H9 (cell line): ENCODE measurements around the gene VWC2L. TPM values are rescaled to one million over a fixed set of nuclear protein-coding genes. Genes with fewer than 3 reads are reported as not detected.

Experiments
- DNase-seq: peaks from one replicate; pipeline ENCODE4 v3.0.0-alpha.2; 2017
- H2AFZ ChIP-seq: one replicate; pipeline ENCODE4 v1.6.1; 2013; ENCODE audit warnings: mild to moderate bottlenecking, low read length, control low read depth, moderate library complexity
- H2AK5ac ChIP-seq: 2 replicates; pipeline ENCODE4 v1.6.1; 2013; ENCODE audit warnings: low read length, control low read depth, mixed read lengths; ENCODE audit not compliant: insufficient read length
- H2BK120ac ChIP-seq: one replicate; pipeline ENCODE4 v1.6.1; 2013; ENCODE audit warnings: low read depth, mild to moderate bottlenecking, low read length, control low read depth, inconsistent platforms; ENCODE audit not compliant: poor library complexity, severe bottlenecking
- H2BK12ac ChIP-seq: 2 replicates; pipeline ENCODE4 v1.6.1; 2013; ENCODE audit warnings: low read length, control low read depth, mixed read lengths, low read depth; ENCODE audit not compliant: insufficient read length
- H2BK15ac ChIP-seq: 2 replicates; pipeline ENCODE4 v1.6.1; 2013; ENCODE audit warnings: low read depth, low read length, control low read depth
- H2BK20ac ChIP-seq: one replicate; pipeline ENCODE4 v1.6.1; 2013; ENCODE audit warnings: low read depth, mild to moderate bottlenecking, low read length, control low read depth, inconsistent platforms; ENCODE audit not compliant: poor library complexity, severe bottlenecking
- H2BK5ac ChIP-seq: 2 replicates; pipeline ENCODE4 v1.6.1; 2013; ENCODE audit warnings: low read length, control low read depth, mixed read lengths; ENCODE audit not compliant: insufficient read length
- H3K14ac ChIP-seq: 2 replicates; pipeline ENCODE4 v1.6.1; 2013; ENCODE audit warnings: low read length, control low read depth; ENCODE audit not compliant: insufficient read depth
- H3K18ac ChIP-seq: 2 replicates; pipeline ENCODE4 v1.6.1; 2013; ENCODE audit warnings: low read depth, mild to moderate bottlenecking, mixed read lengths, low read length, control low read depth; ENCODE audit not compliant: insufficient read length
- H3K23ac ChIP-seq: 2 replicates; pipeline ENCODE4 v1.6.1; 2013; ENCODE audit warnings: low read length, control low read depth, mixed read lengths, low read depth; ENCODE audit not compliant: insufficient read length
- H3K23me2 ChIP-seq: 2 replicates; pipeline ENCODE4 v1.6.1; 2013; ENCODE audit warnings: low read depth, mild to moderate bottlenecking, mixed read lengths, low read length, control low read depth; ENCODE audit not compliant: insufficient read length, poor library complexity, severe bottlenecking
- H3K27ac ChIP-seq: 2 replicates; pipeline ENCODE4 v1.5.1; 2013; ENCODE audit warnings: low read length, control low read depth, mixed read lengths, low read depth; ENCODE audit not compliant: insufficient read length
- H3K27me3 ChIP-seq: 2 replicates; pipeline ENCODE4 v1.6.1; 2013; ENCODE audit warnings: low read length, control low read depth, inconsistent platforms; ENCODE audit not compliant: insufficient read depth
- H3K4ac ChIP-seq: 2 replicates; pipeline ENCODE4 v1.6.1; 2013; ENCODE audit warnings: low read depth, mild to moderate bottlenecking, control low read depth, inconsistent platforms, low read length, moderate library complexity
- H3K4me1 ChIP-seq: 2 replicates; pipeline ENCODE4 v1.6.1; 2013; ENCODE audit warnings: low read length, control low read depth, inconsistent platforms; ENCODE audit not compliant: insufficient read depth
- H3K4me2 ChIP-seq: 2 replicates; pipeline ENCODE4 v1.6.1; 2013; ENCODE audit warnings: low read length, control low read depth, mixed read lengths; ENCODE audit not compliant: insufficient read length, insufficient read depth
- H3K56ac ChIP-seq: 2 replicates; pipeline ENCODE4 v1.6.1; 2013; ENCODE audit warnings: low read depth, mild to moderate bottlenecking, mixed read lengths, low read length, control low read depth; ENCODE audit not compliant: insufficient read length
- H3K79me1 ChIP-seq: 2 replicates; pipeline ENCODE4 v1.6.1; 2013; ENCODE audit warnings: low read depth, mild to moderate bottlenecking, moderate library complexity, low read length, control low read depth, inconsistent platforms; ENCODE audit not compliant: insufficient read depth, poor library complexity, severe bottlenecking
- H3K79me2 ChIP-seq: 2 replicates; pipeline ENCODE4 v1.6.1; 2013; ENCODE audit warnings: low read length, control low read depth, inconsistent platforms; ENCODE audit not compliant: insufficient read depth
- H3K9ac ChIP-seq: 2 replicates; pipeline ENCODE4 v1.6.1; 2013; ENCODE audit warnings: low read length, control low read depth, mixed read lengths; ENCODE audit not compliant: insufficient read length; ENCODE audit errors: extremely low read depth
- H3K9me3 ChIP-seq: one replicate; pipeline ENCODE4 v1.6.1; 2013; ENCODE audit warnings: low read depth, low read length, inconsistent platforms; ENCODE audit not compliant: control insufficient read depth
- H3T11ph ChIP-seq: one replicate; pipeline ENCODE4 v1.6.1; 2013; ENCODE audit warnings: mild to moderate bottlenecking, low read length, control low read depth, inconsistent platforms
- H4K20me1 ChIP-seq: one replicate; pipeline ENCODE4 v1.6.1; 2013; ENCODE audit not compliant: control insufficient read depth, insufficient read length, insufficient read depth
- H4K5ac ChIP-seq: 2 replicates; pipeline ENCODE4 v1.6.1; 2013; ENCODE audit warnings: low read depth, mild to moderate bottlenecking, mixed read lengths, low read length, control low read depth; ENCODE audit not compliant: insufficient read length
- H4K8ac ChIP-seq: replicated peaks from 2 replicates; pipeline ENCODE4 v1.6.1; 2013; ENCODE audit warnings: low read length, control low read depth, mixed read lengths, low read depth; ENCODE audit not compliant: insufficient read length
- H4K91ac ChIP-seq: 2 replicates; pipeline ENCODE4 v1.6.1; 2013; ENCODE audit warnings: low read depth, mild to moderate bottlenecking, moderate library complexity, mixed read lengths, low read length, control low read depth; ENCODE audit not compliant: insufficient read length
- H3K27ac Mint-ChIP-seq, 3 experiments: 2 replicates in 2 of 3; 3 replicates in 1 of 3; pipeline ENCODE4 v1.8.0; 2020 to 2021; ENCODE audit warnings: mixed read lengths in 3 of 3, mild to moderate bottlenecking in 1 of 3, moderate library complexity in 1 of 3
- H3K27me3 Mint-ChIP-seq: 2 replicates; pipeline ENCODE4 v1.8.0; 2021; ENCODE audit warnings: low read depth, mild to moderate bottlenecking, moderate library complexity, mixed read lengths
- H3K36me3 Mint-ChIP-seq, 3 experiments: 2 replicates in 2 of 3; 3 replicates in 1 of 3; pipeline ENCODE4 v1.8.0; 2020 to 2021; ENCODE audit warnings: low read depth in 3 of 3, mixed read lengths in 3 of 3; ENCODE audit not compliant: insufficient read depth in 1 of 3
- H3K4me1 Mint-ChIP-seq, 2 experiments: 2 replicates each; pipeline ENCODE4 v1.8.0; 2020; ENCODE audit warnings: mixed read lengths in 2 of 2
- H3K4me3 Mint-ChIP-seq, 2 experiments: 2 replicates in 1 of 2; 3 replicates in 1 of 2; pipeline ENCODE4 v1.8.0; 2020 to 2021; ENCODE audit warnings: mild to moderate bottlenecking in 2 of 2, mixed read lengths in 2 of 2, moderate library complexity in 1 of 2
- H3K9me3 Mint-ChIP-seq, 2 experiments: 2 replicates in 1 of 2; 3 replicates in 1 of 2; pipeline ENCODE4 v1.8.0; 2020; ENCODE audit warnings: mild to moderate bottlenecking in 2 of 2, mixed read lengths in 2 of 2, moderate library complexity in 1 of 2
- WGBS: extraction: QIAGEN DNeasy Blood & Tissue Kit; methylation state at CpG from one replicate; pipeline ENCODE4 v1.1.7; 2013; ENCODE audit warnings: missing lambda C conversion rate, low lambda C conversion rate, mixed read lengths; ENCODE audit not compliant: insufficient read length; ENCODE audit errors: extremely low coverage; 5-methylcytosine and 5-hydroxymethylcytosine counted together
- total RNA-seq: library from RNA; stranded (reverse); gene quantifications from 2 replicates; pipeline ENCODE4 v1.2.1, GENCODE V29; 2021
- TF ChIP-seq, protein P1 (sequence below): fragments of 200-600 bp; sonication (generic); conservative IDR thresholded peaks from 3 replicates; pipeline ENCODE4 v1.8.0; 2021; ENCODE audit warnings: antibody characterized with exemption, mild to moderate bottlenecking

Gene VWC2L
- total RNA-seq, 1 experiment from 2014 or later = not detected

DNA sequence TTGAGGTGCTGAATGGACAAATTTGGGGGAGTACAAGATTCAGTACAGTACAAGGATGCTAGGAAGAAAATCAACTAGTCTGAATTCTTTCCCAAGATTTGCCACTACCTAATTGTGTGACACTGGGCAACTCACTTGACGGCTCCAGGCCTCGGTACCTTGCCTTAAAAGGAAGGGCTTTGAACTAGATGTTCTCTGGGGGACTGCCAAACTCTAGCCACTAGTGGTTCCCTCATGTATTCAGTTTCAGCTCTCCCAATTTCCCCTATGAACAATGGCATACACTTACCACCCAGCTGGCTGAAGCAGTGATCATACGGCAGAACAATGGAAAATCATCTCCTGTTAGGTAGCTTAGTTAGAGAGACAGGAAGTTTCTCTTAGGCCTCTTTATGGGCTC lies 73.4 kb downstream of the VWC2L start:
- Histone ChIP-seq H4K20me1 (no peaks in the 10 kb centered on the region), H3K9ac (no peak overlapping the region), H2BK12ac (no peak overlapping the region), H3K79me2 (no peaks in the 10 kb centered on the region), H3K27me3 (no peaks in the 10 kb centered on the region), H3K27ac (no peak overlapping the region), H4K91ac (no peak overlapping the region), H3K23me2 (no peaks in the 10 kb centered on the region), H3T11ph (no peak overlapping the region), H3K4ac (no peak overlapping the region), H3K23ac (no peak overlapping the region), H3K18ac (no peak overlapping the region), H3K4me1 (no peaks in the 10 kb centered on the region), H3K4me2 (no peak overlapping the region), H4K5ac (no peak overlapping the region), H2BK5ac (no peak overlapping the region), H3K79me1 (no peaks in the 10 kb centered on the region), H4K8ac (no peak overlapping the region), H2BK120ac (no peak overlapping the region), H2BK15ac (no peak overlapping the region), H2BK20ac (no peak overlapping the region), H3K56ac (no peak overlapping the region), H2AK5ac (no peak overlapping the region), H2AFZ (no peak overlapping the region), H3K9me3 (no peaks in the 10 kb centered on the region), H3K14ac (no peak overlapping the region)
- H3K4me3 Mint-ChIP-seq = no peak overlapping the region
- no CpG with 5 or more reads among the region's 3 CpGs for WGBS
- no peaks in the 10 kb centered on the region for H3K36me3 Mint-ChIP-seq
- H3K9me3 Mint-ChIP-seq = no peaks in the 10 kb centered on the region
- H3K27me3 Mint-ChIP-seq = no peaks in the 10 kb centered on the region
- no peak overlapping the region for H3K27ac Mint-ChIP-seq
- DNase-seq = no peak
- peaks cover 4% of the 10 kb centered on the region in 2 experiments; a peak in 3 of 4 replicates for H3K4me1 Mint-ChIP-seq
- TF ChIP-seq, protein P1, sequence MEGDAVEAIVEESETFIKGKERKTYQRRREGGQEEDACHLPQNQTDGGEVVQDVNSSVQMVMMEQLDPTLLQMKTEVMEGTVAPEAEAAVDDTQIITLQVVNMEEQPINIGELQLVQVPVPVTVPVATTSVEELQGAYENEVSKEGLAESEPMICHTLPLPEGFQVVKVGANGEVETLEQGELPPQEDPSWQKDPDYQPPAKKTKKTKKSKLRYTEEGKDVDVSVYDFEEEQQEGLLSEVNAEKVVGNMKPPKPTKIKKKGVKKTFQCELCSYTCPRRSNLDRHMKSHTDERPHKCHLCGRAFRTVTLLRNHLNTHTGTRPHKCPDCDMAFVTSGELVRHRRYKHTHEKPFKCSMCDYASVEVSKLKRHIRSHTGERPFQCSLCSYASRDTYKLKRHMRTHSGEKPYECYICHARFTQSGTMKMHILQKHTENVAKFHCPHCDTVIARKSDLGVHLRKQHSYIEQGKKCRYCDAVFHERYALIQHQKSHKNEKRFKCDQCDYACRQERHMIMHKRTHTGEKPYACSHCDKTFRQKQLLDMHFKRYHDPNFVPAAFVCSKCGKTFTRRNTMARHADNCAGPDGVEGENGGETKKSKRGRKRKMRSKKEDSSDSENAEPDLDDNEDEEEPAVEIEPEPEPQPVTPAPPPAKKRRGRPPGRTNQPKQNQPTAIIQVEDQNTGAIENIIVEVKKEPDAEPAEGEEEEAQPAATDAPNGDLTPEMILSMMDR = no peak
